Stimulated activated CD4-positive, alpha-beta T cell treated with anti-CD3 and anti-CD28 coated beads, TNF-alpha, amount 100 ng/mL, for 1 hour (primary cell): ENCODE measurements around the gene KCTD10.
"Not testable (repeated sequence)": the region's sequence is repeated elsewhere in the genome, so short reads cannot be mapped to it uniquely, and the experiment has no call there.

Experiments
- DNase-seq, 3 donors: peaks; one replicate each; pipeline ENCODE4 v3.0.0-alpha.2; 2020; ENCODE audit warnings: low read depth in 3 of 3, low spot score in 1 of 3

KCTD10 gene

GRCh38 chr12:109423392-109423791 lies 53.7 kb downstream of the KCTD10 start:
- no peak for DNase-seq

- DNase-seq: no peak
Measured at GRCh38 chr12:109422251-109422650, 54.8 kb downstream of the KCTD10 start.

DNA sequence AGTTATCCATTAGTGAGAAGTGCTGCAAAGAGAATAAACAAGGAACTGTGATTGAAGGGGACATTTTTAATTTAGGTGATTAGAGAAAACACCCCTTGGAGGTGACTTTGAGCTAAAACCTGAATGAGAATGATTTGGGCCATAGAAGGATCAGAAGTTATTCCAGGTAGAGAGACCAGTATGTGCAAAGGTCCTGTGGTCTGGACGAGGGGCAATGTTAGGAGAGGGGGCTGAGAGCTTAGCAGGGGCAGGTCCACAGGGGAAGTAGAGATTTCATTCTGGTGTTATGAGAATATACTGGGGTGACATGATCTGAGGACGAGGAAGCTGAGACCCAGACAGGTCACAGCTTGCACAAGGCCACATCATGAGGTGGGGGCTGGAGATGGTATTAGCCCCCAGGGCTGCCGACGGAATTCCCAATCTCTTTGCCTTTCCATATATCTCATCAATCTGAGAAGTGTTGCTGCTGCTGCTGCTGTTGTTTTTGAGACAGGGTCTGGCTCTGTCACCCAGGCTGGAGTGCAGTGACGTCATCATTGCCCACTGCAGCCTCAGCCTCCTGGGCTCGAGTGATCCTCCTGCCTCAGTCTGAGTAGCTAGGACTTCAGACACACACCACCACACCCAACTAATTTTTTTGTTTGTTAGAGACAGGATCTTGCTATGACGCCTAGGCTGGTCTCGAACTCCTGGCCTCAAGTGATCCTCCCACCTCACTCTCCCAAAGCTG lies 55.6 kb downstream of the KCTD10 start:
- DNase-seq: no peak

DNA sequence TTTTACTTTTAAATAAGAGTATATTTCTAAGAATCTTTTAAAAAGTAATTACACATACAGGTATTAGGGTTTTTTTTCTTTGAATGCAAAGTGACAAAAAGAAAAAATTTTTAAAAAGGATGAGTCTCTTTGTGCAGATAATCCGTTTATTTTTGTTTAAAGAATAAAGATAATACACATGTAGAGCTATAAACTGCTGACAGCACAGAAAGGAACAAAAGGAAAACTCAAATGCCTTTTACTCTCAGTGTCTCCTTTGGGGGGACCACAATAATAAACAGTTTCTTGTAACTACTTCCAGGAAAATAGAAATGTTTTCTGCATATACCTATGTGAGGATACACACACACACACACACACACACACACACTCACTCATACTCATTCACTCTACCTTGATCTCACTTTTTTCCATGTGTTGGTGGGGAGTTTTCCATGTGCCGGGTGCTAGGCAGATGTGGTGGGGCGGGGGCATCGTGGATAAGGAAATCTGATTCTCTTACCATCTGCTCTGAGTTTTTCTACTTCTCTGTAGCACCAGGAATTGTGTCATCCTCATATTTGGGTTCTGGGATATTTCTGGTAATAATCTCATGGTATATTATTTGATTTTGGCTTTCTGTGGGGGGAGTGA lies 58.1 kb downstream of the KCTD10 start:
- DNase-seq: no peak

DNA sequence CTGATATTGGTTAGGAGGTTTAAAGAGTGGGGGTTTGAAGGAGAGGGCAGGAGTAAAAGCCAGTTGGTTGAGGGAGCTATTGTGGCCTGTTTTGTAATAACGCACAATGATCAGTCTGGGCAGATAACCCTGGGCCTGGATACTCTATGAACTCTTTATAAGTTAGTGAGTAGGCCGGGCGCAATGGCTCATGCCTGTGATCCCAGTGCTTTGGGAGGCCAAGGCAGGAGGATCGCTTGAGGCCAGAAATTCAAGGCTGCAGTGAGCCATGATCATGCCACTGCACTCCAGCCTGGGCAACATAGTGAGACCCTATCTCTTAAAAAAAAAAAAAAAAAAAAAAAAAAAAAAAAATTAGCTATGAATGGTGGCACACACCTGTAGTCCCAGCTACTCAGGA lies 71.0 kb downstream of the KCTD10 start:
- not testable (repeated sequence) for DNase-seq

DNA sequence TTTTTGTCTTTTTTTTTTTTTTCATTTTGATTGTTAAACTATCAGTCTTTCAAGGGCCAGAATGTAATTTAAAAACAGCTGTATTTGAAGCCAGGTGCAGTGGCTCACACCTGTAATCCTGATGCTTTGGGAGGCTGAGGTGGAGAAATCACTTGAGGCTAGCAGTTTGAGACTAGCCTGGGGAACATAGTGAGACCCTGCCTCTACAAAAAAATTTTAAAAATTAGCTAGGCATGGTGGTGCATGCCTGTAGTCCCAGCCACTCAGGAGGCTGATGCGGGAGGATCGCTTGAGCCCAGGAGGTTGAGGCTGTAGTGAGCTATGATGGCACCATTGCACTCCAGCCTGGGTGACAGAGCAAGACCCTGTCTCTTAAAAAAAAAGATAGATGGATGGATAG lies 72.3 kb downstream of the KCTD10 start:
- not testable (repeated sequence) for DNase-seq
